ENCODE data around the gene SUPT16H. TPM values are rescaled to one million over a fixed set of nuclear protein-coding genes. Genes with fewer than 3 reads are reported as not detected.

The SUPT16H gene
- total and polyA plus RNA-seq, 2 of the 13 experiments (the other 11 are each of a cell fraction or from before 2014, with no cell fraction given): 77.5 to 230 TPM

- TF ChIP-seq AFF4 (CRISPR knock-in tag; IDR thresholded peaks at IDR 0.05): peak; percentile 17; the same call in 1 of the 2 replicates
- TF ChIP-seq KMT2B (CRISPR knock-in tag; IDR thresholded peaks at IDR 0.05): no peak
- no peak for TF ChIP-seq MTF2 (CRISPR knock-in tag; IDR thresholded peaks at IDR 0.05; ENCODE audit: borderline replicate concordance)
Observed at GRCh38 chr14:21382886-21383847, 652 bp downstream of the SUPT16H start (continued).

- Histone ChIP-seq H3K79me2 (ENCODE audit: insufficient read depth, low read length) (peaks cover 67% of the 10 kb centered on the region), H3K27me3 (ENCODE audit: control insufficient read depth in 1 of 2, insufficient read depth in 2 of 2, low read length in 2 of 2) (no peaks in the 10 kb centered on the region; a peak in 1 of 5 replicates), H3K4me2 (ENCODE audit: low read depth, low read length) (peak overlapping the region; percentile 78), H3K36me3 (replicated peaks in 1 of 2; ENCODE audit: control insufficient read depth in 1 of 2, insufficient read depth in 2 of 2, low read length in 2 of 2) (peaks cover 9 to 37% of the 10 kb centered on the region in 2 experiments), H3K9me3 (ENCODE audit: low read length) (no peaks in the 10 kb centered on the region), H3K9ac (ENCODE audit: insufficient read depth, low read depth, low read length) (peak overlapping the region; percentile 92), H3K4me1 (ENCODE audit: insufficient read depth, low read length) (peaks cover 44% of the 10 kb centered on the region), H3K4me3 (replicated peaks in 1 of 3; ENCODE audit: insufficient read depth in 1 of 3, low read depth in 2 of 3, low read length in 3 of 3) (peak overlapping the region; percentile 74 to 97 (median 90); a peak in 5 of 6 replicates), H2AFZ (ENCODE audit: low read length) (no peak overlapping the region), H4K20me1 (ENCODE audit: insufficient read depth, low read length) (peaks cover 8% of the 10 kb centered on the region; the same call in 1 of the 2 replicates), H3K27ac (ENCODE audit: extremely low read length, insufficient read depth, low read length) (no peak overlapping the region)
- FAIRE-seq (no peak), DNase-seq (ENCODE audit: low spot score) (no peak), ATAC-seq (no peak)
- BruUV-seq (replicated peaks): no TSS peak
- POLR2A ChIA-PET: interaction anchor here (1.1 to 1.3 kb wide), 2 partner anchors 73 to 95 kb away, joined by 3 to 5 read pairs; partner anchors contain the start of genes RAB2B and TOX4
- in situ Hi-C loops (cut with HindIII; ENCODE audit: extremely low pct_ligation_motif_present, low pct_unique_long_range_greater_than_20kb): no loop called here
- intact Hi-C loops (cut with micrococcal nuclease; ENCODE audit: unreplicated experiment): loop anchor here (10.0 kb wide), 1 partner anchor 173 kb away; no protein-coding TSS in a partner anchor
- CTCF ChIA-PET (ENCODE audit: low intra/inter-chr PET ratio, low total read pairs): no interaction called here
- TF ChIP-seq ZNF543 (CRISPR knock-in tag; IDR thresholded peaks at IDR 0.05) (no peak), FOXA3 (CRISPR knock-in tag; IDR thresholded peaks at IDR 0.05) (no peak), POLR2AphosphoS2 (IDR thresholded peaks at IDR 0.05; ENCODE audit: low read depth, low read length) (no peak), REST (IDR thresholded peaks at IDR 0.05; ENCODE audit: borderline replicate concordance in 1 of 2, low read depth in 1 of 2, low read length in 2 of 2) (no peak), ZNF749 (CRISPR knock-in tag; IDR thresholded peaks at IDR 0.05; ENCODE audit: borderline replicate concordance) (no peak), ATF7 (IDR thresholded peaks at IDR 0.05) (peak; percentile 79), ATF7 (CRISPR knock-in tag; IDR thresholded peaks at IDR 0.05) (no peak), GATAD1 (CRISPR knock-in tag; IDR thresholded peaks at IDR 0.05) (no peak), ASH2L (IDR thresholded peaks at IDR 0.05; ENCODE audit: insufficient read length, low read depth, low read length) (no peak), AGO1 (IDR thresholded peaks at IDR 0.05; ENCODE audit: low read depth, low read length, poor library complexity, severe bottlenecking) (no peak), ATF1 (CRISPR knock-in tag; IDR thresholded peaks at IDR 0.05) (0 out of 2 replicates have a peak, but pooled peaks have one; percentile 11), HOXA5 (CRISPR knock-in tag; IDR thresholded peaks at IDR 0.05) (peak; percentile 23; the same call in 1 of the 2 replicates)
Observed at GRCh38 chr14:21382095-21382494, 1.7 kb downstream of the SUPT16H start.

Measured in HepG2 (cell line).